Colon (tissue), 2 donors: ENCODE measurements around the gene MGAT4C.
"Not testable (repeated sequence)": the region's sequence is repeated elsewhere in the genome, so short reads cannot be mapped to it uniquely, and the experiment has no call there.

ENCODE experiments used
- FAIRE-seq: peaks from 2 replicates; lab custom pipeline; 2012; peaks lifted over from hg19 to GRCh38; lab: Jason Lieb, UNC
- donor health status: control.
- donor health status: control.

Gene MGAT4C

GRCh38 chr12:86134561-86134960 lies 121.6 kb downstream of the MGAT4C start:
- FAIRE-seq, result no peak

- FAIRE-seq, result not testable (repeated sequence)
Observed at GRCh38 chr12:86126900-86127299, 129.3 kb downstream of the MGAT4C start.

- FAIRE-seq, result no peak
Observed at GRCh38 chr12:86122846-86123468, 133.2 kb downstream of the MGAT4C start.

GRCh38 chr12:86118161-86118560 lies 138.0 kb downstream of the MGAT4C start:
- no peak for FAIRE-seq

GRCh38 chr12:86117711-86118110 lies 138.5 kb downstream of the MGAT4C start:
- FAIRE-seq, result no peak

- FAIRE-seq, result no peak
Observed at GRCh38 chr12:86104087-86104486, 152.1 kb downstream of the MGAT4C start.

GRCh38 chr12:86097161-86097560 lies 159.0 kb downstream of the MGAT4C start:
- no peak for FAIRE-seq

- no peak for FAIRE-seq
Observed at GRCh38 chr12:86091681-86092080, 164.5 kb downstream of the MGAT4C start.

GRCh38 chr12:86081843-86082242 lies 174.3 kb downstream of the MGAT4C start:
- no peak for FAIRE-seq

GRCh38 chr12:86059052-86059451 lies 197.1 kb downstream of the MGAT4C start:
- FAIRE-seq, result not testable (repeated sequence)

GRCh38 chr12:86057092-86057845 lies 198.9 kb downstream of the MGAT4C start:
- FAIRE-seq, result no peak

- no peak for FAIRE-seq
Observed at GRCh38 chr12:86052921-86053320, 203.3 kb downstream of the MGAT4C start.

- no peak for FAIRE-seq
Observed at GRCh38 chr12:86050010-86050409, 206.2 kb downstream of the MGAT4C start.

- no peak for FAIRE-seq
Observed at GRCh38 chr12:86044396-86044795, 211.8 kb downstream of the MGAT4C start.

- FAIRE-seq, result no peak
Observed at GRCh38 chr12:86042062-86042461, 214.1 kb downstream of the MGAT4C start.

- FAIRE-seq, result no peak
Observed at GRCh38 chr12:86018361-86018760, 237.8 kb downstream of the MGAT4C start.

- FAIRE-seq, result no peak
Observed at GRCh38 chr12:86015026-86015425, 241.2 kb downstream of the MGAT4C start.

GRCh38 chr12:86006727-86007126 lies 249.5 kb downstream of the MGAT4C start:
- no peak for FAIRE-seq

GRCh38 chr12:85998074-85998473 lies 258.1 kb downstream of the MGAT4C start:
- no peak for FAIRE-seq

- FAIRE-seq, result no peak
Observed at GRCh38 chr12:85996280-85996679, 259.9 kb downstream of the MGAT4C start.

- FAIRE-seq, result no peak
Observed at GRCh38 chr12:85993746-85994145, 262.4 kb downstream of the MGAT4C start.

GRCh38 chr12:85985996-85986395 lies 270.2 kb downstream of the MGAT4C start:
- FAIRE-seq, result no peak

GRCh38 chr12:85983601-85984000 lies 272.6 kb downstream of the MGAT4C start:
- no peak for FAIRE-seq

- FAIRE-seq, result no peak
Observed at GRCh38 chr12:85979641-85980040, 276.6 kb downstream of the MGAT4C start.
